BLaER1 treated with 17β-estradiol and CSF1 and Interleukin-3, amounts not matched to agents 10 nM and 100 nM (cell line): ENCODE results near the gene PEX16.

Experiments
- H3K27ac ChIP-seq, 11 experiments: shearing (Covaris generic); formaldehyde crosslinking; 2 replicates each; pipeline ENCODE4 v1.8.1; 2022
- H3K27me3 ChIP-seq, 11 experiments: shearing (Covaris generic); formaldehyde crosslinking; 2 replicates each; pipeline ENCODE4 v1.8.1; 2022
- H3K36me3 ChIP-seq, 11 experiments: shearing (Covaris generic); formaldehyde crosslinking; 2 replicates each; pipeline ENCODE4 v1.8.1; 2022
- H3K4me1 ChIP-seq, 10 experiments: shearing (Covaris generic); formaldehyde crosslinking; 2 replicates each; pipeline ENCODE4 v1.8.1; 2022
- H3K4me2 ChIP-seq, 11 experiments: shearing (Covaris generic); formaldehyde crosslinking; 2 replicates each; pipeline ENCODE4 v1.8.1; 2022
- H3K4me3 ChIP-seq, 10 experiments: shearing (Covaris generic); formaldehyde crosslinking; 2 replicates each; pipeline ENCODE4 v1.8.1; 2022
- H3K9ac ChIP-seq, 11 experiments: shearing (Covaris generic); formaldehyde crosslinking; 2 replicates each; pipeline ENCODE4 v1.8.1; 2022
- H3K9me3 ChIP-seq, 11 experiments: shearing (Covaris generic); formaldehyde crosslinking; replicated peaks in 1 of 11; 2 replicates each; pipeline ENCODE4 v1.8.1; 2022
- H4K20me1 ChIP-seq, 11 experiments: shearing (Covaris generic); formaldehyde crosslinking; 2 replicates each; pipeline ENCODE4 v1.8.1; 2022
- Cebpa-rat ChIP-seq, 11 experiments: shearing (Covaris generic); IDR thresholded peaks; 2 replicates each; pipeline ENCODE4 v1.8.1; 2022

PEX16 gene

GRCh38 chr11:45933846-45934579 lies 16.3 kb upstream of the PEX16 start:
- Histone ChIP-seq H3K4me1 (peaks cover 72 to 83% (median 75%) of the 10 kb centered on the region in 10 experiments), H3K4me3 (peak overlapping the region in 7 of 10 experiments; percentile 10 to 61 (median 33); a peak in 11 of 20 replicates), H3K4me2 (peak overlapping the region; percentile 77 to 99 (median 95)), H4K20me1 (peaks cover 0 to 89% (median 14%) of the 10 kb centered on the region in 11 experiments; a peak in 16 of 22 replicates), H3K27ac (peak overlapping the region in 7 of 11 experiments; percentile 31 to 67 (median 51); a peak in 11 of 22 replicates), H3K27me3 (peaks cover 0 to 26% (median 0%) of the 10 kb centered on the region in 11 experiments; a peak in 8 of 22 replicates), H3K36me3 (peaks cover 16 to 60% (median 37%) of the 10 kb centered on the region in 11 experiments), H3K9me3 (no peaks in the 10 kb centered on the region), H3K9ac (peak overlapping the region in 10 of 11 experiments; percentile 1 to 62 (median 34); a peak in 15 of 22 replicates)
- TF ChIP-seq Cebpa-rat (IDR thresholded peaks at IDR 0.05): no peak

GRCh38 chr11:45933131-45933831 lies 15.6 kb upstream of the PEX16 start:
- peaks cover 16 to 57% (median 36%) of the 10 kb centered on the region in 11 experiments for H3K36me3 ChIP-seq
- peak overlapping the region in 9 of 11 experiments; percentile 1 to 62 (median 35); a peak in 16 of 22 replicates for H3K9ac ChIP-seq
- H3K4me3 ChIP-seq: peak overlapping the region in 8 of 10 experiments; percentile 9 to 61 (median 32); a peak in 14 of 20 replicates
- peaks cover 74 to 83% (median 75%) of the 10 kb centered on the region in 10 experiments for H3K4me1 ChIP-seq
- peak overlapping the region; percentile 77 to 99 (median 95) for H3K4me2 ChIP-seq
- peaks cover 0 to 88% (median 14%) of the 10 kb centered on the region in 11 experiments; a peak in 16 of 22 replicates for H4K20me1 ChIP-seq
- H3K27ac ChIP-seq: peak overlapping the region in 7 of 11 experiments; percentile 31 to 67 (median 51); a peak in 13 of 22 replicates
- H3K9me3 ChIP-seq: no peaks in the 10 kb centered on the region
- TF ChIP-seq Cebpa-rat (IDR thresholded peaks at IDR 0.05): no peak
- H3K27me3 ChIP-seq: peaks cover 0 to 26% (median 0%) of the 10 kb centered on the region in 11 experiments; a peak in 8 of 22 replicates

- H3K36me3 ChIP-seq: peaks cover 16 to 46% (median 28%) of the 10 kb centered on the region in 11 experiments
Observed at GRCh38 chr11:45932217-45932616, 14.5 kb upstream of the PEX16 start.

GRCh38 chr11:45931739-45932138 lies 14.1 kb upstream of the PEX16 start:
- peaks cover 75 to 94% (median 88%) of the 10 kb centered on the region in 10 experiments for H3K4me1 ChIP-seq

More at GRCh38 chr11:45932217-45932616, 14.5 kb upstream of the PEX16 start:
- H3K4me3 ChIP-seq: peak overlapping the region in 3 of 10 experiments; percentile 7 to 19 (median 19); a peak in 3 of 20 replicates
- no peaks in the 10 kb centered on the region for H3K9me3 ChIP-seq
- H3K4me2 ChIP-seq: peak overlapping the region; percentile 77 to 99 (median 95)
- peak overlapping the region in 5 of 11 experiments; percentile 1 to 77 (median 72); a peak in 8 of 22 replicates for H3K9ac ChIP-seq
- peaks cover 0 to 81% (median 14%) of the 10 kb centered on the region in 11 experiments; a peak in 16 of 22 replicates for H4K20me1 ChIP-seq
- no peak for TF ChIP-seq Cebpa-rat (IDR thresholded peaks at IDR 0.05)
- H3K27me3 ChIP-seq: peaks cover 0 to 26% (median 0%) of the 10 kb centered on the region in 11 experiments; a peak in 8 of 22 replicates
- H3K27ac ChIP-seq: peak overlapping the region in 7 of 11 experiments; percentile 73 to 88 (median 79); a peak in 11 of 22 replicates
- peaks cover 75 to 90% (median 83%) of the 10 kb centered on the region in 10 experiments for H3K4me1 ChIP-seq

GRCh38 chr11:45930951-45931570 lies 13.4 kb upstream of the PEX16 start:
- Histone ChIP-seq H4K20me1 (peaks cover 0 to 75% (median 14%) of the 10 kb centered on the region in 11 experiments; a peak in 16 of 22 replicates), H3K27me3 (peaks cover 0 to 26% (median 0%) of the 10 kb centered on the region in 11 experiments; a peak in 8 of 22 replicates), H3K9me3 (no peaks in the 10 kb centered on the region), H3K4me2 (peak overlapping the region; percentile 77 to 99 (median 95)), H3K27ac (peak overlapping the region in 9 of 11 experiments; percentile 1 to 88 (median 79); a peak in 16 of 22 replicates), H3K9ac (peak overlapping the region in 8 of 11 experiments; percentile 4 to 77 (median 72); a peak in 14 of 22 replicates), H3K4me3 (peak overlapping the region in 1 of 10 experiments; percentile 19; a peak in 2 of 20 replicates), H3K36me3 (peaks cover 11 to 34% (median 20%) of the 10 kb centered on the region in 11 experiments), H3K4me1 (peaks cover 68 to 100% (median 94%) of the 10 kb centered on the region in 10 experiments)
- TF ChIP-seq Cebpa-rat (IDR thresholded peaks at IDR 0.05): no peak

More at GRCh38 chr11:45931739-45932138, 14.1 kb upstream of the PEX16 start:
- peaks cover 0 to 26% (median 0%) of the 10 kb centered on the region in 11 experiments; a peak in 8 of 22 replicates for H3K27me3 ChIP-seq
- H3K4me2 ChIP-seq: peak overlapping the region; percentile 77 to 99 (median 95)
- H3K9me3 ChIP-seq: no peaks in the 10 kb centered on the region
- peaks cover 0 to 81% (median 14%) of the 10 kb centered on the region in 11 experiments; a peak in 16 of 22 replicates for H4K20me1 ChIP-seq
- peak overlapping the region in 2 of 10 experiments; percentile 7 to 19; a peak in 2 of 20 replicates for H3K4me3 ChIP-seq
- no peak for TF ChIP-seq Cebpa-rat (IDR thresholded peaks at IDR 0.05)
- H3K27ac ChIP-seq: peak overlapping the region in 8 of 11 experiments; percentile 73 to 88 (median 80); a peak in 14 of 22 replicates
- H3K36me3 ChIP-seq: peaks cover 14 to 41% (median 24%) of the 10 kb centered on the region in 11 experiments
- H3K9ac ChIP-seq: peak overlapping the region in 8 of 11 experiments; percentile 1 to 77 (median 72); a peak in 12 of 22 replicates

- Histone ChIP-seq H3K4me2 (peak overlapping the region; percentile 77 to 99 (median 95)), H4K20me1 (peaks cover 0 to 66% (median 14%) of the 10 kb centered on the region in 11 experiments; a peak in 16 of 22 replicates), H3K9me3 (no peaks in the 10 kb centered on the region), H3K4me1 (peaks cover 60 to 99% (median 95%) of the 10 kb centered on the region in 10 experiments), H3K9ac (peak overlapping the region in 10 of 11 experiments; percentile 21 to 77 (median 68); a peak in 19 of 22 replicates), H3K27me3 (peaks cover 0 to 26% (median 2%) of the 10 kb centered on the region in 11 experiments; a peak in 13 of 22 replicates), H3K36me3 (peaks cover 8 to 26% (median 14%) of the 10 kb centered on the region in 11 experiments), H3K4me3 (peak overlapping the region in 8 of 10 experiments; percentile 8 to 60 (median 42); a peak in 12 of 20 replicates), H3K27ac (peak overlapping the region in 10 of 11 experiments; percentile 33 to 88 (median 80); a peak in 19 of 22 replicates)
- no peak for TF ChIP-seq Cebpa-rat (IDR thresholded peaks at IDR 0.05)
Observed at GRCh38 chr11:45930031-45930794, 12.5 kb upstream of the PEX16 start.
